GM13977 (cell line): ENCODE data around the gene CDKL2.

Source experiments
- DNase-seq: peaks from one replicate; pipeline ENCODE4 v3.0.0; 2012; ENCODE audit warnings: low spot score
- in situ Hi-C: fragments of 300-500 bp; cut with MboI; formaldehyde crosslinking; loops from one replicate; pipeline ENCODE4 v1.12.0; 2022; ENCODE audit warnings: low sequenced_read_pairs, low pct_unique_long_range_greater_than_20kb, mixed read lengths, inconsistent platforms; ENCODE audit not compliant: unreplicated experiment
- TF ChIP-seq, protein P1 (sequence below): IDR thresholded peaks from 2 replicates; pipeline ENCODE4 v1.5.1; 2012; ENCODE audit warnings: mild to moderate bottlenecking, control low read depth; ENCODE audit not compliant: insufficient read depth; ENCODE audit errors: extremely low read depth, missing control alignments

CDKL2 gene

GRCh38 chr4:75564023-75564422, 66.3 kb downstream of the CDKL2 start:
- TF ChIP-seq, protein P1, sequence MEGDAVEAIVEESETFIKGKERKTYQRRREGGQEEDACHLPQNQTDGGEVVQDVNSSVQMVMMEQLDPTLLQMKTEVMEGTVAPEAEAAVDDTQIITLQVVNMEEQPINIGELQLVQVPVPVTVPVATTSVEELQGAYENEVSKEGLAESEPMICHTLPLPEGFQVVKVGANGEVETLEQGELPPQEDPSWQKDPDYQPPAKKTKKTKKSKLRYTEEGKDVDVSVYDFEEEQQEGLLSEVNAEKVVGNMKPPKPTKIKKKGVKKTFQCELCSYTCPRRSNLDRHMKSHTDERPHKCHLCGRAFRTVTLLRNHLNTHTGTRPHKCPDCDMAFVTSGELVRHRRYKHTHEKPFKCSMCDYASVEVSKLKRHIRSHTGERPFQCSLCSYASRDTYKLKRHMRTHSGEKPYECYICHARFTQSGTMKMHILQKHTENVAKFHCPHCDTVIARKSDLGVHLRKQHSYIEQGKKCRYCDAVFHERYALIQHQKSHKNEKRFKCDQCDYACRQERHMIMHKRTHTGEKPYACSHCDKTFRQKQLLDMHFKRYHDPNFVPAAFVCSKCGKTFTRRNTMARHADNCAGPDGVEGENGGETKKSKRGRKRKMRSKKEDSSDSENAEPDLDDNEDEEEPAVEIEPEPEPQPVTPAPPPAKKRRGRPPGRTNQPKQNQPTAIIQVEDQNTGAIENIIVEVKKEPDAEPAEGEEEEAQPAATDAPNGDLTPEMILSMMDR: no peak
- no peak for DNase-seq
- in situ Hi-C loops: no loop called here

- TF ChIP-seq, protein P1: no peak
- in situ Hi-C loops: no loop called here
- no peak for DNase-seq
These were observed 68.5 kb downstream of the CDKL2 start for GRCh38 chr4:75561789-75562188.

DNA sequence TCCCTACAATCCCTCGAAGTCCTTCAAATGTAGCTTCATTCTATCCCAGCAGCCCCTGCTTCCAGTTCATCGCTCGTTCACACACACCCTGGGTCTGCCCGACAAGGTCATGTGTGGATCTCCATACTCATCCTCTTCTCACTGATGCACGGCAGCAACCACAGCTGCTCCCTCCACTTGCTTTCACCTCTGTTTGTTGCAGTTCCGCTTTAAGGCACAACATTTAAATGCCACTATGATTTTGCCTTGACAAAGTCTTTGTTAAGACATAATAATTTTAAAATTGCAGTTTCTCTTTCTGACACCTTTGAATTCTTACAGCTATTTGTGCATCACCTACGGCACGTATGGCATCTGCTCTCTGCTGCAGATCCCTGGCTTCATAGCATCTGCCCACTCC, 72.6 kb downstream of the CDKL2 start:
- in situ Hi-C loops: no loop called here
- TF ChIP-seq, protein P1: no peak
- no peak for DNase-seq

DNA sequence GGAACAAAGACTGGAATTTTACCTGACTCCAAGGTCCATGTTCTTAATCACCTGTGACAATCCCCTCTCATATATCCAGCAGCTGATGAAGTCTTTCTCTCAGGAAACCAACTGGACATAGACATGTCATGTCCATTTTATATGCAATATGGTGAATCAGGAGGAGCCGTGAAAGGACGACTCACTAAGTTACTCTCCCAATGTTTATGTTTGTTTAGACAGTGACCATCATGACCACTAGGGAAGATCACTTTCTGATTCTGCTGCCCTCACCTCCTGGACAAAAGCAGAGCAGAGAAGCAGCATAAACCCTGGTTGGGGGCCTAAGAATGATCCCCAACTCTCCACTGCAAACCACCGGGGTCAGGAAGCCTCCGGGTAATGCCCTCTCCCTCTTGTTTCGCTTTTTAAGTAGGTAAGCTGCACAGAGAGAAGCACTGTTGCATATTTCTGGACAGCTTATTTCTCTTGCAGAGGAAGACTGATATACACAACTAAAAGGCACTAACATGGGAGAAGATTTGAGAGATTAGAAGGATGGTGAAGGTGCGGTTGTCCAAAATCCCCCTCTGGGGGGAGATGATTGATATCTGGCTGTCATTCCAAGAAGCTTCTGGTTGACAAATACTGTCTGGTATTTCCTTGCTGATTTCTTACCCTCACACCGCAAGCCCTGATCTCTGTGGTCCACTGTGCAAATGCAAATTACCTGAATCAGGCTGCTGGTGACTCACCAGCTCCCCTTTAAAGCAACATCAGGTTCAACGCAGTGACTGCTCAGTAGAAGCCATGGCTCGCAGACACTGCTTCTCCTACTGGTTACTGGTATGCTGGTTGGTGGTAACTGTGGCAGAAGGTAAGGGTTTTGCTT, 74.8 kb downstream of the CDKL2 start, which contains the start of gene ODAPH:
ODAPH (plus strand) TSS at position 773 of the 871 bp plus-strand sequence; CDS start at position 790, 17 bp downstream.
- DNase-seq: peak; percentile 50
- in situ Hi-C loops: no loop called here
- TF ChIP-seq, protein P1: no peak

DNA sequence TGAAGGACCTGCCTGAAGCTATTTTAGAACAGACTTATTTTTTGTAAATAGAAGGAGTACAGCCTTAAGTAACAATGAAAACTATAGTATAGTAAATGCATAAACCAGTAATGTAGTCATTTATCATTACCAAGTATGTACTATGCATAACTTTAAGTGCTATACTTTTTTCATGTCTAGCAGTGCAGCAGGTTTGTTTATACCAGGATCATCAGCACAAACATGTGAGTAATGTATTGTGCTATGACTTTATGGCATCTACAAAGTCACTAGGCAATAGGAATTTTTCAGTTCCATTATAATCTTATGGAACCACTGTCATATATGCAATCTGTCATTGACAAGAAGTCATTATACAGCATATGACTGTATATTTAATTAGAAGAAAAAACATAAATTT, 77.9 kb downstream of the CDKL2 start:
- no peak for DNase-seq

DNA sequence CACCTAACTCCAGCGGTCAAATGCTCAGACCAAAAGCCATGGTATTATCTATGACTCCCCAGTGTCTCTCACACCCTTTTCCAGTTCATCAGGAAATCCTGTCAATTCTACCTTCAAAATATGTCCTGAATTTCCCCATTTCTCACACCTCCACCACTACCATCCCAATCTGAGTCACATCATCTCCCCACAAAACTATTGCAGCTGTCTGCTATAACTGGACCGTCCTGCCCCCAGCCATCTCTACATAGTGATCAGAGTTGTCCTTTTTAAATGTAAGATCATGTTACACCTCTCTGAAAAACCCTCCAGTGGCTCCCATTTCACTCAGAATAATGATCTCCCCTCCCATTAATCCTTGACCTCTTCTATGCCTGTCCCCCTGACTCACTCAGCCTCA, 81.3 kb downstream of the CDKL2 start:
- in situ Hi-C loops: no loop called here
- no peak for DNase-seq
- TF ChIP-seq, protein P1: no peak

More for the DNA sequence above, 77.9 kb downstream of the CDKL2 start:
- in situ Hi-C loops: no loop called here
- TF ChIP-seq, protein P1: no peak
